Measurements from ENCODE around the gene KLF7.

Gene KLF7

GRCh38 chr2:207123335-207123744 is 42.4 kb downstream of the KLF7 start:
- DNase-seq = peak; percentile 65

- no peak for DNase-seq
Measured at GRCh38 chr2:207122651-207123334, 43.0 kb downstream of the KLF7 start.

DNA sequence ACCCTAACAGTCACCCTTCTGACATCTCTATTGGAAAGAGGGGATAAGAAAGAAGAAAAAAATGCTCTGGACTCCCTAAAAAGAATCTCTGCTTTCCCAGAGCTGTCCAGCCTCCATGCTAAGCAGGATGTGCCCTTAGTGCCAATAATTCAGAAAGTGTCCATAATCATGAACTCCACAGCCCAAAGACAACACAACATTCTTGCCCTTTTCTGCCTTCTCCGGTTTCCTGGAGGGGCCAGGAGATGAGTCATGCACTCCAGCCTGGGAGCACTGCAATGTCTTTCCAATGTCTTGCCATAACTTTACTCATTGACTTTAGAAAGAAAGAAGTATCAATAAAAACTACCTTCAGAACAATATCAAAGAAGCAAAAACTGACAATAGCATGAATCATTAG is 44.0 kb downstream of the KLF7 start:
- no peak for DNase-seq

DNA sequence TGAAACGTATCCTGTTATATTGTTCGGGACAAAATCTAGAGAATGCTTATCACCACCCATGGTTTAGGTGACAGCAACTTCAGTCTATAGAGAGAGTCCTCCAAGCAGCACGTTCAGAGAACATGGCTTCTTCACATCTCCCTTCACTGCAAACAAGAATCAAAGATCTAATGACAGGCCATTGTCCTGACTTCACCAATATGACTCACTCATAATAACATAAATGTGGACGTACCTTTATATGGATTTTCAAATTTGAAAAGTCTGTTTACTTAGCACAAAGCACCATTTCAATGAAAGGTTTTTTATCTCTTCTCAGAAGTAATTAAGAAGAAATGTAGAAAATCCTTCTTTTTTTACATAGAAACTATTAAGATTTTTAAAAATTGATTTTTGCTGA is 46.7 kb downstream of the KLF7 start:
- no peak for DNase-seq

GRCh38 chr2:207117668-207118067 is 48.1 kb downstream of the KLF7 start:
- no peak for DNase-seq

GRCh38 chr2:207115715-207116364 is 49.9 kb downstream of the KLF7 start:
- no peak for DNase-seq

DNA sequence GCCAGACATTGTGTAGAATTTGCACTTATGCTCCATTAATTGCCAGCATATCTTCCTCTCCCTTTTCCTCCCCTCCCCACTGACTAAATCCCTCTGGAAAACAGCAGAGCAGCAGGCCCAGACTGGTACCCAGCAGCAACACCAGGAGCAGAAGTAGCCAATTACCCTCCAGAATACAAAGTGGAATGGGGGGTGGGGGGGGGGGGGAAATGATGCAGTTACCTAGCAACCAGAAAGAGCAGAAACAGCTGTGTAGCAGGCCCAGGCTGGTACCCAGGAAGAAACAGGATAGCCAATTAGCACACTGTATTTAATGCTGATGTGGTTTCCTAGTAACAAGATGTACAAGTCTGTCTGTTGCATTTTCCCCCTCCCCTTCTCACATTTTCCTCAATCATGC is 52.3 kb downstream of the KLF7 start:
- DNase-seq = no peak

DNA sequence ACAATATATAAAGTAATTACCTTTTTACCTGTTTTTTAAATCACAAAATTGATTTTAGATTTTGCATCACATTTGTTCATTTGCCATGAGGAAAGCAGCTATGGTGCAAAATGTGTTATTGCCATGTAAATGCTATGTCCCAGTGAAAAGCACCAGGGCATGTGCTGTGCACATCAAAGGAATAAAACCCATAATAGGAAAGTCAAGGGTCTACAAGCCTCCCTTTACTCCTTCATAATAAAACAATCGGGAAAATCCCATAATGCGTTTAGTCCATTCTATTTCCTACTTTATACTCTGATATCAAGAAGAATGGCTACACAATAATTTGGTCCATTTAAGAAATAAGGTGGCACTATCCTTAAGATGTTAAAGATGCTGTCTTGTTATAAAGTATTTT is 53.0 kb downstream of the KLF7 start:
- no peak for DNase-seq

- DNase-seq = no peak
Measured at GRCh38 chr2:207112383-207112782, 53.4 kb downstream of the KLF7 start.

GRCh38 chr2:207111757-207112156 is 54.0 kb downstream of the KLF7 start:
- DNase-seq = no peak

DNA sequence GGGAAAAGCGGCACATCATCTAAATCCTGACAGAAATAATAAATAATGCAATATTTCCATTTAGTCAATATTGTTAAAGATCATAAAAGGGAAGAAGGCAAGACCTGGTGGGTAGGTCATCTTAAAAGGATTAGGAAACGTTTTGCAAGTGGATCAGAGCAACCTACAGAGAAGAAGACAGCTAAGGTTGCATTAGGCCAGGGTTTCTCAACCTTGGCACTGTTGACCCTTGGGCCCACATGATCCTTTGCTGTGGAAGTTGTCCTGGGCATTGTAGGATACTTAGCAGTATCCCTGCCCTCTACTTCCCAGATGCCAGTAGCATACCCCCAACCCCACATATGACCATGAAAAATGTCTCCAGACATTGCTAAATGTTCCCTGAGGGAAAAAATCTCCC is 55.0 kb downstream of the KLF7 start:
- DNase-seq = no peak

- DNase-seq = no peak
Measured at GRCh38 chr2:207110310-207110709, 55.4 kb downstream of the KLF7 start.

DNA sequence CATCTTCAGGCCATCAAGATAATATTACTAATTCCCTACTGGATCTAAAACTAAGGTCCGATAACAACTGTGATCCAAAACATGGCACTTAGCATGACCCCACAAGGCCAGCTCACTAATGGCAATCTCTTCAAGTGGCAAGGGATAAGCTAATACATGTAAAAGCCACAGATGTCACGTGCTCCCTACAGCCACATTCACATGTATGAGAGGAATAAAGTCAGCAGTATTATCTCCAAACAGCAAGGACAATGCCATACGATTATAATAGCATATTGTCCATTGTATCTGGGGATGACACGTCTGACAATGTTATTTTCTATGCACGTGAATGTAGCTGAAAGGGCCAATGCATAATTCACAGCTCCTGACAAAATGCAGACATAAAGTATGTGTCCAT is 56.0 kb downstream of the KLF7 start:
- DNase-seq = no peak

- DNase-seq = no peak
Measured at GRCh38 chr2:207108440-207108839, 57.3 kb downstream of the KLF7 start.

GRCh38 chr2:207107551-207107950 is 58.2 kb downstream of the KLF7 start:
- DNase-seq = no peak

DNA sequence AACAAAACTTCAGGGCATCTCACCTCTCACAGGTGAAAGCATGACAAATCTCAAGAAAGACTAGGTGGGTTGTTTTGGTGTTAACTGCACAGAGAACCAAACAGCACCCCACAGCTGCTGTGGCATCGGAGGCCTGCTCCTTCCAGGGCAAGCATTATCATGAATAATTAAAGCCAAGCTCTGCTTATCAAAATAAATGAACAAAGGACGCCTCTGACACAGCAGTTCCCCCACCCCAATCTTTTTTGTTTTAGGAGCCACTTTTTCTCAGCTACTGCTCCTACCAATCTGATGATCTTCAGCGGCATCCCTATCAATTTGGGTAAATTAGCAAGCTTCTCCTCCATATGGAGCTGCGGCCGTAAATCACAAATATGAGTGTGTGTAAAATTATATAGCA is 58.6 kb downstream of the KLF7 start:
- no peak for DNase-seq

DNA sequence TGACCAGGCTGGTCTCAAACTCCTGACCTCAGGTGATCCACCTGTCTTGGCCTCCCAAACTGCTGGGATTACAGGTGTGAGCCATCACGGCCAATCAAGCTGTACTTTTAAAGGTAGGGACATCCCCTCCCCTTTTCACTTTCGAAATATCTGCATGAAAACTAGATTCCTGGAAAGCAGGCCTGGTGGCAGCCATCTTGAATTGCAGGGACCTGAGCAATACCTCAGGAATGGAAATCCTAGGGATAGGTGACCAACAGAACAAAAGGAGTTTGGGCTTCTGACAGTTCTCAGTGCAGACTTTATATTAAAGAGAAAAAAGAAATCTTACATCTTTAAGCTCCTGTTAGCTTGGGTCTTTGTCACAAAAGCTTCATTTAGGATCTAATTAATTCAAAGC is 62.6 kb downstream of the KLF7 start:
- DNase-seq = no peak

- no peak for DNase-seq
Measured at GRCh38 chr2:207101984-207102383, 63.8 kb downstream of the KLF7 start.

GRCh38 chr2:207097278-207097677 is 68.5 kb downstream of the KLF7 start:
- no peak for DNase-seq

DNA sequence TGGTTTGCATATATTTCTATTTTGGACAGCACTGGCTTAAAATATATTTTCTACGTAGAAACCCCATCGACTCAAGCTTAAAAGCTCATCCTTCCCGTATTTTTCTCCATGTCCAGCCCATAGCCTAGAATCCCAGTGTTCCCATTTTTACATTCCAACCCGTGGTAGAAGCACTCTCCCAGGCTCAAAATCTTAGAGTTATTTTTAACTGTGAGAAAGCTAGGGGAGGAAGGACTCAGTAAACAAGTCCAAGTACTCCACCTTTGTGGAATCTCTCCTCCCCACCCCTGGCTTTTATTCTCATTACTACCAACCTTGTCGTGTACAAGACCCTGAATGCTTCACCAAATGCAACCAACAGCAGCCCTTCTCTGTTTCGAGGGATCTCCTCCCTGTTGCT is 69.8 kb downstream of the KLF7 start:
- no peak for DNase-seq

DNA sequence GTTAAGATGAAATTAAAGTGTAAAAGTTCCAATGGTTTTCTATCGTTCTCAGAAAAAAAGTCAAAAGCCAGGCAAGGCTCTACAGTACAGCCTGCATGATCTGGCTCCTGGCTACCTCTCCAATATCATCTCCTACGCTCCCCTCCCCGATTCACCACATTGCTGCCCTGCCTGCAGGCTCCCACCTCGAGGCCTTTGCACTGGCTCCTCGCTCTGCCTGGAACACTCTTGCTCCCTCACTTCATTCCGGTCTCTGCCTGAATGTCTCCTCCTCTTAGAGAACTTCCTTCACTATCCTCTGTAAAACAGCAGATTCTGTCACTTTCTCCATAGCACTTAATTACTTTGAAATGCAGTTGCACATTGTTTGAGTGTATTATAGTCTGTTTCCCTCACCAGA is 72.5 kb downstream of the KLF7 start:
- no peak for DNase-seq

GRCh38 chr2:207092818-207093217 is 72.9 kb downstream of the KLF7 start:
- no peak for DNase-seq

GRCh38 chr2:207091928-207092327 is 73.8 kb downstream of the KLF7 start:
- no peak for DNase-seq

DNA sequence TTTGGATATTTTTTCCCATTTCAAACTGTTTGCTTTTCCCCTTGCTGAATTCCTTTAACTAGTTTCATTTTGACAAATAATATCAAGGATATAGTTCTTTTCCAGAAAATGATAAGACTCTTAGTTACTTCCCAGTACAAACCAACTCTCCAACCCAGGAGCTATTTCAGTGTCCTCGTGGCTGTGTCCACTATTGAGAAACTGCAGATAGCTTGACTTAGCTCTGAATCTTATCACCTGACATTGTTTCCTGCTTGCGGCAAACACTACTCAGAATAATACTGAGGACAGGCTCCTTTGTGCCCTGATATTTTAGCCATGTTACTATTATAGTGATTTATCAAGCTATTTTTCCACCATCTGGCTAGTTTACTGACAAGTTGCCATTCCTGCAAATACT is 74.6 kb downstream of the KLF7 start:
- no peak for DNase-seq

DNA sequence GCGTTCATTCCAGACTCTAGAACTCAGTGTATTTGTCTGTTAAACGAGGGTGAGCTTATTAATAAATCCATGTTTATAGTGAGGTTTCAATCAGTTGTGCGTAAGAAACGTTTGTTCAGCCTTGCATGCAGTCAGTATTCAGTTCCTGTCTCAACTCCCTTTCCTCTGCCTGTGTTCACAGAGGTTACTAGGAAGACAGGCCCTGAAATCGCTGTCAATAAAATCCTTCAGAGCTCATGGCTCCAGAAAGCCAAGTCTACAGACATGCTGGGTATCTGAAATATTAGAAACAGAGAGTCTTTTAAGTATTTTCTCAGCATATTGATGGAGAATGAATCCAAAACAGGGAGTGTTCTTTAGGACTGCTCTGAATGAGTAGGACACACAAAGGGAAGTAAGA is 75.4 kb downstream of the KLF7 start:
- DNase-seq = no peak

All from activated CD4-positive, alpha-beta T cell treated with anti-CD3 and anti-CD28 coated beads, Interleukin-10, Interleukin-2, amounts not matched to agents 100 ng/mL and 50 ng/mL, durations not matched to agents 16 hours and 8 hours (primary cell).